NCI-H1105 treated with DMSO at 0.1 percent for 48 hours (cell line): Measurements from ENCODE around the gene NEK5.

Source experiments
- DNase-seq: peaks from one replicate; lab custom pipeline; 2025; lab: John Stamatoyannopoulos, UW

NEK5 gene

DNA sequence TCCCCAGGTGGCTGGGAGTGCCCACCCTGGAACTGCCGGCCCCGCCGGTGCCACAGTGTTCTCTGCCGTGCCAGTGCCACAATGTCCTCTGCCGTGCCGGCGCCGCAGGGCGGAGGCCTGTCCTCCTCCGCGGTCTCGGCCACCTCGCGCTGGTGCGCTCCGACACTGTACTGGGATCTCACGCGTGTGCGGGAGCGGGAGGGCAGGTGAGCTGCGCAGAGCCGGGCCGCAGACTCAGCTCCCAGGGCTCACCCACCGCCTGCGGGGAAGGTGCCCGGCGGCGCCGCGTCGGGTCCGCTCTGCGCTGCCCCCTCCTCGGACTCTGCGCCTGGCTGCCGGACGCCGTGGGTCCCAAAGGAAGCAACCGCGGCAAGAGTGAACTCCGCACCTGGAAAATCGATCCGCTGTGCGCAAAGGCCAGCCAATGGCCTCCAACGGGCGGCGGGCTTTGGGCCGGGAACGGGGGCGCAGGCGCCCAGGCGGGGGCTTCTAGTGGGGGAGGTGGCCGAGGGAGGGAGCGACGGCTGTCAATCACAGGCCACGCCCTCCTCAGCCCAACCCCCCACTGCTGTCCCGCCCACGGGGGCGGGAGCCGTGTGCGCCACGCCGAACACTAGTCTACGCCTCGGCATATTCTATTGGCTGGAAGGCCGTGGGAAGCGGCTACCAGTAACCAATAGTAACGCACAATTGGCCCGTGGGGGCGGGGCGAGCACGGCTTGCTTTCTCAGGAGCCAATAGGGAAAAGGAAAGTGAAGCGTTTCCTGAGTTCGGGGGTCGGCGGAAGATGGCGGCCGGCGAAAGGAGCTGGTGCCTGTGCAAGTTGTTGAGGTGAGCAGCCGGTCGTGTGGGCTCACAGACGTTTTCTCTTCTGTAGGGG is 117.0 kb downstream of the NEK5 start, which contains the start of gene ALG11:
Gene ALG11 (plus strand): TSS at position 767 of the 880 bp plus-strand sequence. CDS start 21 bp downstream, at position 788.
- peak; percentile 93 for DNase-seq

DNA sequence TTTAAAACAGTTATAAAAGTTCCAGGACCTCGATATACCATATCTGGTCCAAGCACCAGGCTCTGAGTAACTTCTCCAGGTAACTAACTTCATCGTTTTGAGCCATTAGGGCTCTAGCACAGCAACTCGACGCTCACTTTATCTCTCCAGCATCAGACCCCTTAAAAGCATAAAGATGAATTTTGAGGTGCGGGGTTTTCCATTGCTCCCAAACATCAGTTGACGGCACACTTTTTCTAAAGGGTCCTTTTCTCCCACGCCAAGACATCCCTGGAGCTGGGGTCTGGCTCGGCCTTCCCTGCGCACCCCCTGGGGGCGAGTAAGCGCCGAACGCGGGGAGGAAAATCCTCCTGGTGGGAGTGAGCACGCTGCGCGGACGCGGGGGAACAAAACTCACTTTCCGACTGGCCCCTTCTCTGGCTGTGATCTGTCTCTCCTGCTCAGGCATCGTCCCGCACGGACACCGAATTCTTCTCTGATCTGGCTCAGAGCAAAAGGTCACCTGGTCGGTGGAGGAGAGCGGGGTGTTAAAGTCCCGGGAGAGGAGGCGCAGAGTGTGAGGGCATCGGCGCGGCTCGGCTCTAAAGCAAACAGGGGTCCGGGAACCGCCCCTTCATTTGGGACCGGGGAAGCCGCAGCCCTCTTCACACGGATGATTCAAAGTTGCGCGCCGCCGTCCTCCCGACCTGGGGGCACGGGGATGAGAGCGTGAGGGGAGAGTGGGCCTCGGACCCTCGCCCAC is 117.8 kb downstream of the NEK5 start, which contains the start of gene ATP7B:
Gene ATP7B (minus strand): TSS at position 561 of the 742 bp plus-strand sequence. CDS start 113 bp downstream, at position 448.
- DNase-seq = peak; percentile 10

DNA sequence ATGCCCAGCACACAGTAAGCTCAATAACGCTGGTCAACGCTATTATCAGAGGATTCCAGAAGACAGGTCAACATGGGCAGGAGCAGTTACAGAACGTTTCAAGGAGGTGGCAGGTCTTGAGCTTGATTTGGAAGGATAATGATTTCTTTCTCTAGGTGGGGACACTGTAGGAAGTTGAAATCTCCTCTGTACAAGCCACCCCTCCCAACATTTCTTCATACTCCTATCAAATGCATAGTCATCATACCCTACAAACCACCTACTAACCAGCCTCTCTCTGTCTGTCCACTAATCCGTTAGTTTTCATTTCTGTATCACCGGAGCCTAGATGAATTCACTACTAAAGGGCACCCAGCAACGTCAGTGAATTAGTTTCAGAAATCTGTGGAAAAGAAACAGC is 118.9 kb downstream of the NEK5 start:
- DNase-seq = no peak

DNA sequence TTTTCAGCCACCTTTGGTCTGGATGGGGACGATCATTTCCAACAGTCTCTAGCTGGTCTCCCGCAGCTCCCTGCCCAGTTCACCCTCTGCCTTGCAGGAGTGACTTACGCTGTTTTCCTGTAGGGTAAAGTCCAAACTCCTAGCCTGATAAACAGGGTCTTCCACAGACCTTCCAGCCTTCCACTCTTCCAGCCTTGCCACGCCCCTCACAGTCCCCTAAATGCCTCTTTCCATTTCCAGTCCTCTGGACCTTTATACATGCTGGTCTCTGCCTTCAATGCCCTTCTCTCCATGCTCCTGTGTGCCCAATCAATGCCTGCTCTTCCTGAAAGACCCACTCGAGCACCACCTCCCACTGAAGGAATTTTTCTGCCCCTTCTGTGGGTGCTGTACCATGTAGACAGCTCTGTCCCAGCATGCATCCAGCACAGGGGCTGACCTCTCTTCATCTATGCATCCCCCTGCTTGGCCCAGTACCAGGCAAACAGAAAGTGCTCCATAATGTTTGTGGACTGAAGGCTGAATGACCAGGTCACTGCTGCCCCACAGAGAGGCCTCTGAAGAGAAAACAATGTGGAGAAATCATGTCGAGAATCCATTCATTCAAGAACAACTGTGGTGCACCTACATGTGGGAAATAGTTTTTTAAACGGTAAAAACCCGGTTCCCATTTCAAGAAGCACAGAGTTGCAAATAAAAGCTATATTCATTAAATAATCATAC is 122.2 kb downstream of the NEK5 start:
- DNase-seq = no peak

DNA sequence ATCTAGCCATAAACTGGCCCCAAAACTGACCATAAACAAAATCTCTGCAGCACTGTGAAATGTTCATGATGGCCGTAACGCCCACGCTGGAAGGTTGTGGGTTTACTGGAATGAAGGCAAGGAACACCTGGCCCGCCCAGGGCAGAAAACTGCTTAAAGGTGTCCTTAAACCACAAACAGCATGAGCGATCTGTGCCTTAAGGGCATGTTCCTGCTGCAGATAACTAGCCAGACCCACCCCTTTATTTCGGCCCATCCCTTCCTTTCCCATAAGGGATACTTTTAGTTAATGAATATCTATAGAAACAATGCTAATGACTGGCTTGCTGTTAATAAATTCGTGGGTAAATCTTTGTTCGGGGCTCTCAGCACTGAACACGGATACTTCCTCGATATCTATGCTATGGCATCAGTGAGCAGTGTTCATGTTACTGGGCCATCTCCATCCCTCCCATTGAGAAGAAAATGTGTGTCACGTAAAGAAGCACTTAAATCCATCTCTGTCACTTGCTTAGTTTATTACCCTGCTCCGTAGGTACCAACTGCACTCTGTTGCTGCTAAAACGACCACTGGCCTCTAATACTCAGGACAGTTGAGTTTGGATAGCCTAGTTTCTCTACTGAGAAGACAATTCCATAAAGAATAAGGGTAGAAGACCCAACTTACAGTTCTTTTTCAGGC is 122.9 kb downstream of the NEK5 start:
- DNase-seq = no peak

DNA sequence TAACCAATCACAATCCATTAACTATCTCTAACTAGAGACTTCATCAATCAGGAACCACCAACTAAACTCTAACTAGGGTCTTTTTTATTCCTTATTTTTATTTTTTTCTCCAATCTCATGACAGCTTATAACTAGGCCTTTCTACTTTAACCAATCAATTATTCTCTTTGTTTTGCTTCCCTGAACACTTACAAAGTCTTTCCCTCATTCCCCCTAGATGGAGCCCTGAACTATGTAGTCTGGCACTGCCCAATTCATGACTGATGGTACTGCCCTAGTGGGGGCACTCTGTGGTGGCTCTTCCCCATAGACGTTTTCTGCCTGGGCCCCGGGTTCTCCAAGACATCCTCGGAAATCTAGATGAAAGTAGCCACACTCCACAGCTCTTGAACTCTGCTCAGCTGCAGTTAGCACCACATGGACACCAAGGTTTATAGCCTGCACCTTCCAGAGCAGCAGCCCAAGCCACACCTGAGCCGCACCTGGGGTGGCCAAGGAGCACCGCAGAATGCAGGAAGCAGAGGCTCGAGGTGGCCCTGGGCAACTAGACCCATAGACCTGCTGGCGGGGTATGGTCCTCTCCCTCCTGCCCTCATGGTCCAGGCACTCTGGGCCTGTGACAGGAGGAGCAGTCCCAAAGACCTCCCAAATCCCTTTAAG is 124.2 kb downstream of the NEK5 start:
- no peak for DNase-seq

DNA sequence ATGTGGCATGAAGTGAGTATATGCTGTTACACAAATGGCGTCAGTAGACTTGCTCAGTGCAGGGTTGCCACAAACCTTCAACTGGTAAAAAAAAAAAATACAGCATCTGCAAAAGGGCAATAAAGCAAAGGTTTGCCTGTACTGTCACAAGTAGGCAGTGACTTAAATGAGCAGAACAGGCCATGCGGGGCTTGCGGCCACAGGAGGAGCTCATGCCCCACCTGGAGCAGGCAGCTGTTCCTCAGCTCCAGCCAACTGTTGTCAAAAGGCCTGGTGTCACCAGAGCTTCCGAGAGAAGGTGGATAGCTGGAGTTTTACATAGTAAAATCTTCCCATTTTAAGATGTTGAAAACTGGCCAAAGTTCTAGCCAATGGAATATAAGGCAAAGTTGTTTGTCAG is 125.3 kb downstream of the NEK5 start:
- no peak for DNase-seq

DNA sequence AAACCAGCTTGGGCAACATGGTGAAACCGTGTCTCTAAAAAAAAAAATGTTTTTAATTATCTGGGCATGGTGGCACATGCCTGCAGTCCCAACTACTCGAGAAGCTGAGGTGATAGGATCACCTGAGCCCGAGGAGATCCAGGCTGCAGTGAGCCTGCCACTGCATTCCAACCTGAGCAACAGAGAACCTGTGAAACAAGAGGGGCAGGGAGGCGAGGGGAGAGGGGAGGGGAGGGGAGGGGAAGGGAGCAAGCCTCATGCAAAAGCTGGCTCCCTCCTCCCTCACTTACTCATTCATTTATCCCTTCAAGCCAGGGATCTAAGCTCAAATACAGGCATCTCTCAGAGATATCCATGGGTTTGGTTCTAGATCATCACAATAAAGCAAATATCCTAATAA is 126.5 kb downstream of the NEK5 start:
- DNase-seq = no peak

DNA sequence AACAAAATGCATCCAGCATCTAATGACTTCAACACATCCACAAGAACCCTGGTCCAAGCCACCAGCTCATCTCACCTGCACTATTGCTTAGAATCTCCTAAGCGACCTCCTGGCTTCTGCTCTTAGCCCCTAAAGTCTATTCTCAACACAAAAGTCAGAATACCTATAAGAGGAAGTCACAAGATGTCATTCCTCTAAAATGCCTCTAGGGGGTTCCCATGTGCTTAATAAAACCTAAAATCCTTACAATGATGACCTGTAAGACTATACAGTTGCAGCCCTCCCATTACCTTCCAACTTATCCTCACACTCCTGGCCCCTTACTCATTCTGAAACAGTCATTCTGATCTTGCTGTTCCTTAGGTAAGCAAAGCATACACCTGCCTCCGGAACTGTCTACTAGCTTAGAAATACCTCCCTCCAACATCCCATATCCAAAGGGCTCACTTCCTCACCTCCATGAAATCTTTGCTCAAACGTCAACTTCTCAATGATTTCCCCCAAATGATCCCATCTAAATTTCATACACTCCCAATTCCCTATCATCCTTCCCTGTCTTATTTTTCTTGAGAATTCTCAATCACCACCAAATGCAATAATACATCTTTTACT is 127.6 kb downstream of the NEK5 start:
- peak; percentile 59 for DNase-seq

DNA sequence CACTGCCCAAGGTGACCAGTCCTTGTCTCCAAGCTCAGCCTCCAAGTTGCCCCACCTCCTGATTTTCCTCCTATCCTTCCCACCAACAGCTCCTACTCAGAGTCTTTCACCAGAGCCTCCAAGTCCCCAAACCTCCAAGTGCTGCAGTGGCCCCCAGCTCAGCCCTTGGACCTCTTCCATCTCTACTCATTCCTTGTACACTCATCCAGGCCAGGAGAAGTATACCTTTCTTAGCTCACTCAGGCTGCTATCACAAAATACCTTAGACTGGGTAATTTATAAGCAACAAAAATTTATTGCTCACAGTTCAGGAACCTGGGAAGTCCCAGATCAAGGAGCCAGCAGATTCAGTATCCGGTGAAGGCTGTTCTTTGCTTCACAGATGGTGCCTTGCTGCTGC is 129.0 kb downstream of the NEK5 start:
- DNase-seq = no peak

DNA sequence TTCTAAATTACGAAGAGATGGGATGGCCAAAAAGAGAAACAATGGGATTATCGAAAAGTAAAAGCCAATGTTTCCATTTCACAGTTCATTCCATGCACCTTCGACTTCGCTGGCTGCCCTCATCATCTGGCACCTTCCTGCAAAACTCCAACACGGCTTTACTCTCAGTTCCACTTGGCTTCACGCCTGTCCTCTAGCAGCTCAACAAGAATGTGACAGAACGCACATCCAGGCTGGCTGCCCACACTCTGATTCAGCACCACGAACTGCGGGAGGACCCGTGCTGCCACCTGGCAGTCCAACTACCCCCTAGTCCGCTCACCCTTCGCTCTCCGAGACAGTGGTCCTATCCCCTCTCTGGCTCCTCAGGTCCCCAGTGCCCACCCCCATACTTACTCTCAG is 129.4 kb downstream of the NEK5 start:
- DNase-seq = no peak

DNA sequence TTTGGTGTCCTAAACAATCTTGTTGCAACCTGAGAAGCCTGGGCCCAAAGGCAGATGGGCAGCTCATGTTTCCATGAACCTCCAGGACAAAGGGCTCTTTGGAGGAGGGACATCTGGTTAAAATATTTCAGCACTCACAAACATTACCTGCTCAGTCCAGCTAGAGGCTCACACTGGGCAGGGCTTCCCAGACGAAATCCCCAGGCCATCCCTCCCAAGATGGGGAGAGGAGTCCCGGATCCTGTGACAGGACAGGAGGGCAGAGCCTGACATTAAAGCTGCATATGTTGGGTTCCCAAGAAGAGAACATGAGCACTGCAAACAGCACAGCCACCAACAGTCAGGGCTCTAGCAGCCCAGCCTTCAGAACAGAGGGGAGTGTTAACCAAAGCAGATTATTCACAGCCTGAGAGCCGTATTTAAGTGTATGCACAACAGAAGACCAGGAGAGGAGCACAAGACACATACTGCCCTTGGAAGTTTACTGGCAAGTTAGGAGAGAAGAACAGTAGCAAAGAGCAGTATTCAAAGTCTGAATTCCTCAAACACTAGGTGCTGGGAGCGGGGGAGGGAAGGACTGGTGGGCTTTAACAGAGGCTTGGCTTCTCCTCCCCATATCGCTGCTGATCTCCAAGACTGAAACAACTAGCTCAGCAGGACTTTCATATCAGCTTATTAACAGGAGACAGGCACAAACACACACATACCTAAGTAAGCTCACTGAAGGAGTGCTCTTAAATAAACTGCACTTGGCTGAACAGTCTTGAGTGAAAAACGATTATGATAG is 130.0 kb downstream of the NEK5 start:
- DNase-seq = no peak

DNA sequence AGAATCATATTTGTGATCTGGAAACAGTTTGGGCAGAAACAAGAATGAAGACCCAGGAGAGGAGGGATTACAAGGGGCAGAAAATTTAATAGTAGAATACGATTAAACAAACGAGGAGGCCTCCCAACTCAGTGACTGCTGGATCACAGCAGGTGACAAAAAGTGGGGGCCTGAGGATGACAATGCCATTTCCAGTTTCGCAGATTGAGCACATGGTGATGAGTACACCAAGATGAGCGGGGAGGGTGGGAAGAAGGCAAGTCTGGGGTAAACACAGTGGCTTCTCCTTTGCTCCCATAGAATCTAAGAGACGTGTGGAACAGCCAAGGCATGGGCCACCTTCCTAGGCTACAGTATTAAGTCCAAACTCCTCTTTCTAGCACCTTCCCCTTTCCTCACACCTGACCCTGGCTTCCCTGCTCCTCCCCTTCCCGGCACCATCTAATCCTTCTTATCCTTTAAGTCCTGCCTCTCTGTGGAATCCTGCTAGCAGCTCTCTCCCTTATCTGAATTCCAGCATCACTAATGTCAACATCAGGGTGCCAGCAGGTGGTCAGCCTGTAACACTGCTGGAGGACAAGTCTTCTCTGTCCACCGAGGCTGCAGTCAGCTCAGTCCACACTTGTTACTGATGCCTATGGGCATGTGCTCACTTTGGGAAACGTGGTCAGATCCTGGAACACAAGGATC is 131.1 kb downstream of the NEK5 start:
- DNase-seq = no peak

DNA sequence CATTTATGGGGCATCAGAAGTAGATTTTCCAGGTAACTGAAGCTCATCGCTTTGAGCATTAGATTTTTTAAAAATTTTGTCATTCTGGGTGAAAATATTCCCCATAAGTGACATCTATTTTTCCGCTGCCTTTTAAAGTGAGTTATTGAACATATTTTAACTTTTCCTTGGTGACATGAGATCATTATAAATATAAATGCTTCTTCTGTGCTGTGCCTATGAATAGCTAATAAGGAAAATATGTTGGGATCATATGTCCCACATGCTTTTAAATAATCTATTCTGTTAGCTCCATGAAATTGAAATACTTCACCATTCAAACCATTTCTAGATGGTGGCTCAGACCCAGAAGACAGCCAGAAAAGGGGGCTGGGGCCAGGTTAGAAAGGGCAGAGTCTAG is 131.7 kb downstream of the NEK5 start:
- DNase-seq = no peak

DNA sequence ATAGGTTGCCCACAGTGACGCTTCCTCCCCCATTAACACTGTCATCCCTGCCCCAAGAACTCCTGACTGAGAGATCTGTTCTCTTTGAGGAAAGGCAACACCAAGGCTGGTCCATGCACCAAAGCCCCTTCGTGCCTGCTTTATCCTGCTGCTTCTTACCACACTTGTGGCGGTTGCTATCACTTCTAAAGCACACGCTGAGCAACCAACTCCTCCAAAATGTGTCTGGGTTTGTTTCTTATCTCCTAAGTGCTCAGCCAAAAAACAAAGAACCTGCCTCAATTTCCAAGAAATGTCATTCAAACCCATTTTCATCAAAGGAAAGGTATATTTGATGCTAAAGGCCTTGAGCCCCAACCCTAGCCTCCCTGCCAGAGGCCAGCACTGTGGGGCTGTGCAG is 132.2 kb downstream of the NEK5 start:
- no peak for DNase-seq

DNA sequence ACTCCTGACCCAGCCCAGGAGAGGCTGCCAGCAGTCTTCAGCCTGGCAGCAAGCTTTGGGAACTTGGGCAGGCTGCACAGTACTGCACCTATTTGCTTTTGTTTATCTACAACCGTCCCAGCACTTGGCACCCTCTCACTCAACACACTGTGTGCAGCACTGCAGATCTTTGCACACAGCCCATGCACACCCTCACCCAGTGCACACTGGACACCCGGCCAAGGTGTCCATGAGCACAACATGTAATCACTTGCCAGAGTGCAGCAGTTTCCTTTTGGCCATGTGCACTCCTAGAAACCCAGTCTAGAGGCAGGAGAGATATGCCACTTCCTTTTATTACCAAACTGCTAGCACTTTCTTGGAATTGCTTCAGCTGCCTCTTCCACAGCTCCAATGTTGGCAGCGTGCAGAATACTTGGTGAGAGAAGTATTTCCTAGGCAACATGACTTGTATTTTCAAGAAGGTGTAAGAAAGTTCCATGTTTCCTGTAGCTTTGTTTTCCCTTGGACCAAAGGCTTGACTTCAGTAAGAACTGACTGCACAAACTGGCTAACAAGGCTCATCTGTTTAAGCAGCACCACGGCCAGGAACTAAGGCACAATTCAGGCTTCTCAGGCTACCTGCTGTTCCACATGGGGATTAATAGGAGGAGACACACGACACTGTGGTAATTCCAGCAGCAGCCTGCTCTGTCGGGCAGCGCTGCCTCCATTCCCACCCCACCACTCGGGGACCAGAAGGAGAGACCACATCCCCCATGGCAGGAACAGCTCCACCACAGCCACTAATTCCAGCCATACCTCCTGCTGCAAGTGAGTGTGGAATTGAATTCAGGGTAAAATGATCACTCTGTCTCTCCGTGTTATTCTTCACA is 133.0 kb downstream of the NEK5 start:
- no peak for DNase-seq

DNA sequence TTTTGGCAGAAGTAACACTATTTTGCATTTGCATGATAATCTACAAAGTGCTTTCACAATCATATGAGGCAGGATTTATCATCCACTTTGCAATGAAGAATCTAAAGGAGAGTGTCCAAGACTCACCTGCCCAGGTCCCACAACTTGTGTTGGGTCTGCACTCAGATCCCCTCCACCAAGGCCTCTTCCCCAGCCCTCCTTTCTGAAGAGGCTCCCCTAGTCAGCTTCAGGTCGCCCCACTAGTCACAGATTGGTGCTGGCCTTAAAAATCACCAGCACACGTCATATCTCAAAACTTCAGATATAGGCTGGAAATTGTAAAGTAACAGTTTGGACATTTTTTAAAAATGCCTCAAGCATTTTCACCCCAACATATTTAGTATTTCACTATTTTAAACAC is 135.2 kb downstream of the NEK5 start:
- DNase-seq = no peak

DNA sequence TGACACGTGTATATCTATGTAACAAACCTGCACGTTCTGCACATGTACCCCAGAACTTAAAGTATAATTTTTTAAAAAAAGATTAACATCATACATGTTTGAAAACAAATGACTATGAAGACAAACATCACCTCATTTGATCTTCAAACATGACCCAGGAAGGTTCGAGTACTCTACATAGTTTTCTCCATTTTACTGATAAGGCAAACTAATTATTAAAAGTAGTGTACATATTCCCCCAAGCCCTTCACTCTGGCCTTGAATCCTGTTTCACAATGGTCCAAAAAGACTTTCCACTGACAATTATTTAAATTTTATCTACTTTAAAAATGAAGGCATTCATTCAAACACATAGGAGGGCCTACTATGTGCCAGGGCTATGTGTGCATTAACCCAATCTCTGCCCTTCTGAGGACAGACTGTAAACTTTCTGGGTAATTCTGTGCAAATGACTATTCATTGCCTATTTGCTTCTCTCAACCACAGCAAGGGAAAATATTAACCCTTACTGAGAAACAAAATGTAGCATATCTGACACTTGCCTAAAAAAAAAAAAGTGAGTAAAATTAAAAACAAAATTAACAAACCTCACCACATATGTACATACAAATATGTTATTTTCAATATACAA is 139.8 kb downstream of the NEK5 start:
- DNase-seq = no peak
